Panc1 (cell line): Measurements from ENCODE around the gene ARRDC4. TPM values are rescaled to one million over a fixed set of nuclear protein-coding genes. Genes with fewer than 3 reads are reported as not detected.

Experiments used
- ATAC-seq: fragments of 200-7000 bp; cut with Tn5 transposase; 2 replicates; pipeline ENCODE4 v1.9.1; 2020; ENCODE audit warnings: mild to moderate bottlenecking, moderate library complexity
- BruUV-seq: library from RNA; stranded (reverse); fragments of 400-500 nt; replicated peaks from 2 replicates; lab custom pipeline; 2021; lab: Mats Ljungman, UMichigan
- CTCF ChIA-PET: fragments of 300-600 bp; sonication (Branson Sonifier 250); formaldehyde crosslinking; loops from one replicate; lab custom pipeline; 2022; ENCODE audit warnings: antibody characterized with exemption; lab: Charles Lee
- POLR2A ChIA-PET: fragments of 300-600 bp; sonication (Branson Sonifier 250); formaldehyde crosslinking; loops from one replicate; lab custom pipeline; 2022; ENCODE audit warnings: antibody characterized with exemption; lab: Charles Lee
- DNase-seq: peaks from one replicate; pipeline ENCODE4 v3.0.0-alpha.2; 2010; ENCODE audit warnings: low read depth, low spot score
- H3K27ac ChIP-seq: 2 replicates; pipeline ENCODE4 v1.5.1; 2011; ENCODE audit warnings: mild to moderate bottlenecking, low read length, inconsistent platforms
- H3K27me3 ChIP-seq: fragments of 200-500 bp; sonication (Bioruptor generic); 2 replicates; pipeline ENCODE4 v1.6.0; 2014; ENCODE audit warnings: low read length, inconsistent platforms; ENCODE audit not compliant: control insufficient read depth, insufficient read depth
- H3K36me3 ChIP-seq: fragments of 200-500 bp; sonication (Bioruptor generic); 2 replicates; pipeline ENCODE4 v1.5.1; 2014; ENCODE audit warnings: inconsistent platforms, mild to moderate bottlenecking, low read length, moderate library complexity; ENCODE audit not compliant: control insufficient read depth, insufficient read depth
- H3K4me1 ChIP-seq: 2 replicates; pipeline ENCODE4 v1.5.1; 2011; ENCODE audit warnings: inconsistent platforms, mild to moderate bottlenecking, low read length, moderate library complexity; ENCODE audit not compliant: control insufficient read depth, insufficient read depth
- H3K4me3 ChIP-seq, 2 experiments: 2 replicates each; pipeline ENCODE4 v1.5.1; 2011 to 2012; ENCODE audit warnings: low read depth in 2 of 2, low read length in 2 of 2, mild to moderate bottlenecking in 2 of 2, inconsistent platforms in 1 of 2, moderate library complexity in 1 of 2
- H3K9me3 ChIP-seq: fragments of 200-500 bp; sonication (Bioruptor generic); 2 replicates; pipeline ENCODE4 v1.5.1; 2014; ENCODE audit warnings: low read depth, mild to moderate bottlenecking, inconsistent platforms, low read length, moderate library complexity; ENCODE audit not compliant: control insufficient read depth, insufficient read depth
- CTCF ChIP-seq: fragments of 450-650 bp; IDR thresholded peaks from 2 replicates; pipeline ENCODE4 v1.5.1; 2017; ENCODE audit warnings: mild to moderate bottlenecking
- POLR2AphosphoS5 ChIP-seq: IDR thresholded peaks from 2 replicates; pipeline ENCODE4 v1.6.1; 2012; ENCODE audit warnings: mild to moderate bottlenecking, low read depth, low read length, moderate library complexity
- SIN3A ChIP-seq: IDR thresholded peaks from 2 replicates; pipeline ENCODE4 v1.6.1; 2012; ENCODE audit warnings: low read depth, mild to moderate bottlenecking, low read length, moderate library complexity, borderline replicate concordance; ENCODE audit not compliant: insufficient read depth
- TCF7L2 ChIP-seq: IDR thresholded peaks from 2 replicates; pipeline ENCODE4 v1.6.1; 2011; ENCODE audit warnings: mild to moderate bottlenecking, low read depth, low read length, inconsistent platforms
- in situ Hi-C: cut with HindIII; loops from 2 replicates; pipeline ENCODE4 v1.10.0; 2016; ENCODE audit warnings: low sequenced_read_pairs, low pct_unique_long_range_greater_than_20kb
- intact Hi-C: fragments of 100-400 bp; cut with micrococcal nuclease; formaldehyde crosslinking; loops from one replicate; pipeline ENCODE4 v1.10.0; 2022; ENCODE audit not compliant: unreplicated experiment
- total RNA-seq: library from RNA; stranded (reverse); gene quantifications from one replicate; pipeline ENCODE4 v1.2.1, GENCODE V29; 2021; ENCODE audit not compliant: unreplicated experiment
- TF ChIP-seq, protein P1 (sequence below), 2 experiments: IDR thresholded peaks; 2 replicates each; pipeline ENCODE4 v1.6.1; 2011 to 2012; ENCODE audit warnings: low read depth in 2 of 2, control low read depth in 1 of 2, low read length in 1 of 2, mild to moderate bottlenecking in 1 of 2, moderate library complexity in 1 of 2; ENCODE audit not compliant: insufficient read depth in 1 of 2

Gene ARRDC4
- total RNA-seq, 1 experiment from 2014 or later, result 2.9 TPM

GRCh38 chr15:97995881-97996603 is 35.5 kb downstream of the ARRDC4 start:
- 0 out of 2 replicates have a peak, but pooled peaks have one; percentile 45 for ATAC-seq
- Histone ChIP-seq H3K27ac (no peak overlapping the region), H3K36me3 (no peaks in the 10 kb centered on the region), H3K27me3 (no peaks in the 10 kb centered on the region; the same call in 1 of the 2 replicates), H3K4me1 (no peaks in the 10 kb centered on the region), H3K9me3 (no peaks in the 10 kb centered on the region), H3K4me3 (no peak overlapping the region)
- intact Hi-C loops (no loop called here), in situ Hi-C loops (no loop called here)
- no peak for DNase-seq
- TF ChIP-seq TCF7L2 (no peak), CTCF (peak; percentile 57)
- TF ChIP-seq, protein P1, sequence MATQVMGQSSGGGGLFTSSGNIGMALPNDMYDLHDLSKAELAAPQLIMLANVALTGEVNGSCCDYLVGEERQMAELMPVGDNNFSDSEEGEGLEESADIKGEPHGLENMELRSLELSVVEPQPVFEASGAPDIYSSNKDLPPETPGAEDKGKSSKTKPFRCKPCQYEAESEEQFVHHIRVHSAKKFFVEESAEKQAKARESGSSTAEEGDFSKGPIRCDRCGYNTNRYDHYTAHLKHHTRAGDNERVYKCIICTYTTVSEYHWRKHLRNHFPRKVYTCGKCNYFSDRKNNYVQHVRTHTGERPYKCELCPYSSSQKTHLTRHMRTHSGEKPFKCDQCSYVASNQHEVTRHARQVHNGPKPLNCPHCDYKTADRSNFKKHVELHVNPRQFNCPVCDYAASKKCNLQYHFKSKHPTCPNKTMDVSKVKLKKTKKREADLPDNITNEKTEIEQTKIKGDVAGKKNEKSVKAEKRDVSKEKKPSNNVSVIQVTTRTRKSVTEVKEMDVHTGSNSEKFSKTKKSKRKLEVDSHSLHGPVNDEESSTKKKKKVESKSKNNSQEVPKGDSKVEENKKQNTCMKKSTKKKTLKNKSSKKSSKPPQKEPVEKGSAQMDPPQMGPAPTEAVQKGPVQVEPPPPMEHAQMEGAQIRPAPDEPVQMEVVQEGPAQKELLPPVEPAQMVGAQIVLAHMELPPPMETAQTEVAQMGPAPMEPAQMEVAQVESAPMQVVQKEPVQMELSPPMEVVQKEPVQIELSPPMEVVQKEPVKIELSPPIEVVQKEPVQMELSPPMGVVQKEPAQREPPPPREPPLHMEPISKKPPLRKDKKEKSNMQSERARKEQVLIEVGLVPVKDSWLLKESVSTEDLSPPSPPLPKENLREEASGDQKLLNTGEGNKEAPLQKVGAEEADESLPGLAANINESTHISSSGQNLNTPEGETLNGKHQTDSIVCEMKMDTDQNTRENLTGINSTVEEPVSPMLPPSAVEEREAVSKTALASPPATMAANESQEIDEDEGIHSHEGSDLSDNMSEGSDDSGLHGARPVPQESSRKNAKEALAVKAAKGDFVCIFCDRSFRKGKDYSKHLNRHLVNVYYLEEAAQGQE (IDR thresholded peaks at IDR 0.05; ENCODE audit: insufficient read depth in 1 of 2, low read depth in 2 of 2, low read length in 1 of 2), result no peak
- CTCF ChIA-PET, result no interaction called here
- no TSS peak for BruUV-seq
- POLR2A ChIA-PET, result no interaction called here

DNA sequence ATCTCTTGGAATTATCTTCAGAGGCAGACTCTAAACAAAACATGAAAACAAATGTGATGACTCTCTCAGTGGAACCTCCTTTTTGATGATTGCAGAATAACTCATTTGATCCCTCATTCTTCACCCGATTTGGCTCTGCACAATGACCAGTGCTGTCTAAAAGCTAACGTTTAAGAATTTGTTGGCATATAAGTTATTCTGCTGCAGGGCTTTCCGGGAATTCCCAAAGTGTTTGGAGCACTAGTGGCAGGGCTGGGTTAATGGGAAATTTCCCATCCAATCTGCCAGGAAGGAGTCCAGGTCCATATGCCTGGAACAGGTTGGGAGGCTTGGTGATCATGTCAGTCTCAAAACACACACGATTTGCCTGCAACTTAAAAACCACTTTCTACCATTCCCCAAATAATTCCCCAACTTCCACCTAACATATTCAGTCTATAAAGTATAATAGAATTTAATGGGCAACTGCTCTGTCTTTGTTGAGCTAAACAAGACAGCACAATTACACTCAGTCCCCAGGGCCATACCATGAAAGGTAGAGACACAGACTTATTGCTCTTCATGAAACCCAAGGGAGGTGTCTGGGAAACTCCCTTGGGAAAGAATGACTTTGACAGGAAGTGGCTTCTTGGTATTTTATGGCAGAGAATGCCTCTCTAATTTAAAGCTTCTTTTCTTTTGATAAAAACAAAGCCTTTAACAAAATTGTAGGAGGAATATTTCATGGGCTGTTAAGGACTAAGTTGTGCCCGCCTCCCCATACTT is 38.0 kb downstream of the ARRDC4 start:
- H3K27ac ChIP-seq, result no peak overlapping the region
- H3K4me1 ChIP-seq, result no peaks in the 10 kb centered on the region
- ChIA-PET CTCF (no interaction called here), POLR2A (no interaction called here)
- BruUV-seq, result no TSS peak
- no peak for ATAC-seq
- intact Hi-C loops, result no loop called here
- H3K9me3 ChIP-seq, result no peaks in the 10 kb centered on the region
- no peak for TF ChIP-seq POLR2AphosphoS5
- no peak for TF ChIP-seq TCF7L2
- TF ChIP-seq SIN3A, result no peak
- TF ChIP-seq, protein P1 (IDR thresholded peaks at IDR 0.05; ENCODE audit: insufficient read depth in 1 of 2, low read depth in 2 of 2, low read length in 1 of 2), result no peak
- TF ChIP-seq CTCF, result no peak
- DNase-seq, result no peak
- in situ Hi-C loops, result no loop called here
- H3K4me3 ChIP-seq, result no peak overlapping the region
- H3K36me3 ChIP-seq, result no peaks in the 10 kb centered on the region
- H3K27me3 ChIP-seq, result no peaks in the 10 kb centered on the region; the same call in 1 of the 2 replicates
